ENCODE data around the gene PKD1.
"Not testable (repeated sequence)": the region's sequence is repeated elsewhere in the genome, so short reads cannot be mapped to it uniquely, and the experiment has no call there.

The PKD1 gene

GRCh38 chr16:2149630-2150417 is 14.1 kb upstream of the PKD1 start:
- no peak for DNase-seq

GRCh38 chr16:2148714-2149629 is 13.3 kb upstream of the PKD1 start:
- DNase-seq: no peak

- peak; percentile 87 for DNase-seq
Observed at GRCh38 chr16:2147981-2148671, 12.4 kb upstream of the PKD1 start, which contains the start of gene RAB26. RAB26 (plus strand) TSS chr16:2148625; CDS start chr16:2148784, 159 bp downstream.

- DNase-seq: no peak
Observed at GRCh38 chr16:2147378-2147777, 11.7 kb upstream of the PKD1 start.

- DNase-seq: no peak
Observed at GRCh38 chr16:2145843-2146242, 10.1 kb upstream of the PKD1 start.

- no peak for DNase-seq
Observed at GRCh38 chr16:2143878-2144485, 8.3 kb upstream of the PKD1 start.

GRCh38 chr16:2142942-2143877 is 7.5 kb upstream of the PKD1 start:
- DNase-seq: no peak

GRCh38 chr16:2135071-2135470 is 627 bp downstream of the PKD1 start:
- not testable (repeated sequence) for DNase-seq

GRCh38 chr16:2133797-2134196 is 1.9 kb downstream of the PKD1 start:
- DNase-seq: not testable (repeated sequence)

- not testable (repeated sequence) for DNase-seq
Observed at GRCh38 chr16:2129890-2130447, 5.7 kb downstream of the PKD1 start.

GRCh38 chr16:2129251-2129650 is 6.4 kb downstream of the PKD1 start:
- DNase-seq: not testable (repeated sequence)

- not testable (repeated sequence) for DNase-seq
Observed at GRCh38 chr16:2127630-2128280, 7.9 kb downstream of the PKD1 start.

GRCh38 chr16:2126928-2127556 is 8.7 kb downstream of the PKD1 start:
- not testable (repeated sequence) for DNase-seq

GRCh38 chr16:2126161-2126743 is 9.4 kb downstream of the PKD1 start:
- not testable (repeated sequence) for DNase-seq

- DNase-seq: not testable (repeated sequence)
Observed at GRCh38 chr16:2125609-2126008, 10.1 kb downstream of the PKD1 start.

GRCh38 chr16:2124694-2125444 is 10.8 kb downstream of the PKD1 start:
- not testable (repeated sequence) for DNase-seq

GRCh38 chr16:2124377-2124693 is 11.4 kb downstream of the PKD1 start:
- DNase-seq: not testable (repeated sequence)

- DNase-seq: not testable (repeated sequence)
Observed at GRCh38 chr16:2123706-2124376, 11.9 kb downstream of the PKD1 start.
